Testis (tissue), 2 donors: ENCODE results near the gene PLCD3.

Experiments used
- POLR2A ChIP-seq: fragments of 450-650 bp; IDR thresholded peaks from one replicate; pipeline ENCODE4 v1.6.1; 2017; ENCODE audit warnings: antibody characterized with exemption, mild to moderate bottlenecking, moderate library complexity
- TF ChIP-seq, protein P1 (sequence below), 3 experiments: fragments of 450-650 bp in 2 of 3; fragments of 200-600 bp in 1 of 3; sonication (generic) in 1 of 3; IDR thresholded peaks; one replicate each; pipeline ENCODE4 v1.5.1; 2016 to 2019; ENCODE audit warnings: antibody characterized with exemption in 3 of 3, mild to moderate bottlenecking in 2 of 3, moderate library complexity in 1 of 3

DNA sequence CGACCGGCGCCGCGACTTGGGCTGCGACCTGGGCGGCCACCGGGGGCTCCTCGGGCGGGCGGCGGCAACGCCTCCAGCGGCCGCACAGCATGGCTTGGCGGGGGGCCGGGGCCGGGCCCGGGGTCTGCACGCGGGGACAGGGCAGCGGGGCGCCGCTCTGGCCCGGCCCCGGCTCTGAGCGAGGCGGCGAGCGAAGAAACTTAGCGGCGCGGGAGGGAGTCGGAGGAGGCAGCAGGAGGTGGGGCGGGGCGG lies at the start of gene PLCD3:
- TF ChIP-seq, protein P1, sequence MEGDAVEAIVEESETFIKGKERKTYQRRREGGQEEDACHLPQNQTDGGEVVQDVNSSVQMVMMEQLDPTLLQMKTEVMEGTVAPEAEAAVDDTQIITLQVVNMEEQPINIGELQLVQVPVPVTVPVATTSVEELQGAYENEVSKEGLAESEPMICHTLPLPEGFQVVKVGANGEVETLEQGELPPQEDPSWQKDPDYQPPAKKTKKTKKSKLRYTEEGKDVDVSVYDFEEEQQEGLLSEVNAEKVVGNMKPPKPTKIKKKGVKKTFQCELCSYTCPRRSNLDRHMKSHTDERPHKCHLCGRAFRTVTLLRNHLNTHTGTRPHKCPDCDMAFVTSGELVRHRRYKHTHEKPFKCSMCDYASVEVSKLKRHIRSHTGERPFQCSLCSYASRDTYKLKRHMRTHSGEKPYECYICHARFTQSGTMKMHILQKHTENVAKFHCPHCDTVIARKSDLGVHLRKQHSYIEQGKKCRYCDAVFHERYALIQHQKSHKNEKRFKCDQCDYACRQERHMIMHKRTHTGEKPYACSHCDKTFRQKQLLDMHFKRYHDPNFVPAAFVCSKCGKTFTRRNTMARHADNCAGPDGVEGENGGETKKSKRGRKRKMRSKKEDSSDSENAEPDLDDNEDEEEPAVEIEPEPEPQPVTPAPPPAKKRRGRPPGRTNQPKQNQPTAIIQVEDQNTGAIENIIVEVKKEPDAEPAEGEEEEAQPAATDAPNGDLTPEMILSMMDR (IDR thresholded peaks at IDR 0.05) = no peak
- TF ChIP-seq POLR2A = no peak
